GM18867 (cell line): ENCODE results near the gene PLBD2.

Source experiments
- ATAC-seq: cut with Tn5 transposase; IDR thresholded peaks from one replicate; pipeline ENCODE4 v1.9.1; 2021; ENCODE audit warnings: mild to moderate bottlenecking, moderate library complexity; ENCODE audit not compliant: unreplicated experiment

Gene PLBD2

GRCh38 chr12:113439606-113440030, 81.2 kb downstream of the PLBD2 start:
- no peak for ATAC-seq

- no peak for ATAC-seq
Observed at GRCh38 chr12:113440336-113440735, 81.9 kb downstream of the PLBD2 start.
